HCT116 (cell line): ENCODE results near the gene GPR84.

Experiments used
- EZH2 ChIP-seq: fragments of 200-600 bp; sonication (generic); IDR thresholded peaks from 2 replicates; pipeline ENCODE4 v1.6.1; 2017; ENCODE audit warnings: antibody characterized with exemption, mixed run types
- POLR2AphosphoS5 ChIP-seq: IDR thresholded peaks from 2 replicates; pipeline ENCODE4 v1.6.1; 2011; ENCODE audit warnings: mild to moderate bottlenecking, low read depth, low read length, moderate library complexity
- YY1 ChIP-seq: IDR thresholded peaks from 2 replicates; pipeline ENCODE4 v1.6.1; 2011; ENCODE audit warnings: low read length, low read depth, moderate library complexity, mild to moderate bottlenecking; ENCODE audit not compliant: insufficient replicate concordance; ENCODE audit errors: extremely low read depth

DNA sequence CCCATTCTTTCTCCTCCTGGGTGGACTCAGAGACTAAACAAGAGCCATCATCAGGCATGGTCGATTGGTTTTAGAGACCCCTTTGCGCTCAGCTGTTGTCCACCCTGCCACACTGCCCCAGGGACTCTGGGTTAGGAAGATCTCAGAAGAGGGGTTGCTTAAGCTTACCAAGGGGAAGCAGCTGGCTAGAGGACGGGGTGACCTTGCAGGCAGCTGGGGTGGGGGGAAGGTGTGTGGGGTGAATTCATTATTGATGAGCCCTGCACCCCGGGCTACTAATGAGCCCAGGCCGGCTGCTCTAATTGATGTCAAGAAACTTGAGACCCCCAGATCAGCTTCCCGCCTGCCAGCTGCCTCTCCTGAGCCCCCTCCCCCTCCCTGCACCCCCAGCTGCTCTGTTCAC, 28.9 kb upstream of the GPR84 start:
- no peak for TF ChIP-seq EZH2
- no peak for TF ChIP-seq POLR2AphosphoS5
- TF ChIP-seq YY1 = no peak
